ENCODE results near the gene CYP27C1.

DNA sequence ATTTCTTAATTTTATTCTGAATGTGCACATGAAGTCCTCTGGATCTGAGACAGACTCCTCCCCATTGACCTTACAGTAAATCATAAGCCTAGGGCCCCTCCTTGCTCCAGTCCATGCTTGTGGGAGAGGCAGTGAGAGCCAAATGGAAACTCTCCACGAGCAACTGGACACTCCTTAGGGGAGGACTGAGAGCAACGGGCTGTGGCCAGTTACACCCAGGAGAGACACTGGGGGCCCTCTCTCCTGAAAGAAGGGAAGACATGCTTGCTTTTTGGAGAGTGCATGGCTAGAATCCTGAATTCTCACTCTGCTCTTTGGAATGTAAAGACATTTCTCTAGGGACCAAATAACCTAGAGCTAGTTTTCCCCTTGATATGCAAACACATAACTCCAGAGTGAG lies 64.2 kb downstream of the CYP27C1 start:
- TF ChIP-seq, protein P1, sequence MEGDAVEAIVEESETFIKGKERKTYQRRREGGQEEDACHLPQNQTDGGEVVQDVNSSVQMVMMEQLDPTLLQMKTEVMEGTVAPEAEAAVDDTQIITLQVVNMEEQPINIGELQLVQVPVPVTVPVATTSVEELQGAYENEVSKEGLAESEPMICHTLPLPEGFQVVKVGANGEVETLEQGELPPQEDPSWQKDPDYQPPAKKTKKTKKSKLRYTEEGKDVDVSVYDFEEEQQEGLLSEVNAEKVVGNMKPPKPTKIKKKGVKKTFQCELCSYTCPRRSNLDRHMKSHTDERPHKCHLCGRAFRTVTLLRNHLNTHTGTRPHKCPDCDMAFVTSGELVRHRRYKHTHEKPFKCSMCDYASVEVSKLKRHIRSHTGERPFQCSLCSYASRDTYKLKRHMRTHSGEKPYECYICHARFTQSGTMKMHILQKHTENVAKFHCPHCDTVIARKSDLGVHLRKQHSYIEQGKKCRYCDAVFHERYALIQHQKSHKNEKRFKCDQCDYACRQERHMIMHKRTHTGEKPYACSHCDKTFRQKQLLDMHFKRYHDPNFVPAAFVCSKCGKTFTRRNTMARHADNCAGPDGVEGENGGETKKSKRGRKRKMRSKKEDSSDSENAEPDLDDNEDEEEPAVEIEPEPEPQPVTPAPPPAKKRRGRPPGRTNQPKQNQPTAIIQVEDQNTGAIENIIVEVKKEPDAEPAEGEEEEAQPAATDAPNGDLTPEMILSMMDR (conservative IDR thresholded peaks at IDR 0.05; ENCODE audit: low read length): no peak
- TF ChIP-seq EZH2phosphoT487 (IDR thresholded peaks at IDR 0.05; ENCODE audit: borderline replicate concordance): no peak
